HG03520 (cell line): ENCODE results near the gene KCNMA1.
A peak's percentile ranks its signal among the peaks of the same experiment; 100 is the strongest.

Experiments used
- ATAC-seq: cut with Tn5 transposase; IDR thresholded peaks from one replicate; pipeline ENCODE4 v1.9.1; 2021; ENCODE audit warnings: mild to moderate bottlenecking, moderate library complexity; ENCODE audit not compliant: unreplicated experiment

Gene KCNMA1

GRCh38 chr10:77201135-77202106 lies 436.2 kb downstream of the KCNMA1 start:
- ATAC-seq: no peak

GRCh38 chr10:77197544-77197943 lies 440.1 kb downstream of the KCNMA1 start:
- ATAC-seq: peak; percentile 67

- ATAC-seq: no peak
Measured at GRCh38 chr10:77196614-77197013, 441.0 kb downstream of the KCNMA1 start.

- ATAC-seq: no peak
Measured at GRCh38 chr10:77195101-77195500, 442.5 kb downstream of the KCNMA1 start.

- no peak for ATAC-seq
Measured at GRCh38 chr10:77193001-77193400, 444.6 kb downstream of the KCNMA1 start.

GRCh38 chr10:77192402-77192801 lies 445.2 kb downstream of the KCNMA1 start:
- no peak for ATAC-seq

- ATAC-seq: no peak
Measured at GRCh38 chr10:77191324-77192049, 446.1 kb downstream of the KCNMA1 start.

GRCh38 chr10:77190291-77190690 lies 447.3 kb downstream of the KCNMA1 start:
- no peak for ATAC-seq

GRCh38 chr10:77189520-77189919 lies 448.1 kb downstream of the KCNMA1 start:
- ATAC-seq: no peak

- no peak for ATAC-seq
Measured at GRCh38 chr10:77189075-77189474, 448.5 kb downstream of the KCNMA1 start.

GRCh38 chr10:77188521-77188920 lies 449.1 kb downstream of the KCNMA1 start:
- ATAC-seq: no peak

GRCh38 chr10:77188000-77188395 lies 449.6 kb downstream of the KCNMA1 start:
- no peak for ATAC-seq

GRCh38 chr10:77187376-77187999 lies 450.1 kb downstream of the KCNMA1 start:
- ATAC-seq: no peak

- no peak for ATAC-seq
Measured at GRCh38 chr10:77186936-77187335, 450.7 kb downstream of the KCNMA1 start.

- ATAC-seq: no peak
Measured at GRCh38 chr10:77185696-77186095, 451.9 kb downstream of the KCNMA1 start.

- ATAC-seq: no peak
Measured at GRCh38 chr10:77182803-77183202, 454.8 kb downstream of the KCNMA1 start.

- ATAC-seq: no peak
Measured at GRCh38 chr10:77180794-77181193, 456.8 kb downstream of the KCNMA1 start.

- no peak for ATAC-seq
Measured at GRCh38 chr10:77180104-77180503, 457.5 kb downstream of the KCNMA1 start.

- no peak for ATAC-seq
Measured at GRCh38 chr10:77179015-77179695, 458.5 kb downstream of the KCNMA1 start.

- no peak for ATAC-seq
Measured at GRCh38 chr10:77177589-77177988, 460.0 kb downstream of the KCNMA1 start.

GRCh38 chr10:77177161-77177560 lies 460.4 kb downstream of the KCNMA1 start:
- ATAC-seq: no peak
